GM23338 (cell line): ENCODE measurements around the gene HOXD9.
A peak's percentile ranks its signal among the peaks of the same experiment; 100 is the strongest.

Experiments
- CREB1 ChIP-seq: fragments of 250-450 bp; sonication (Bioruptor Pico); IDR thresholded peaks from 2 replicates; pipeline ENCODE4 v1.5.0; 2020; ENCODE audit warnings: low read depth, mild to moderate bottlenecking, moderate library complexity
- EZH2 ChIP-seq: fragments of 200-600 bp; sonication (generic); IDR thresholded peaks from one replicate; pipeline ENCODE4 v1.8.0; 2017; ENCODE audit warnings: antibody characterized with exemption, mild to moderate bottlenecking, low read depth; ENCODE audit not compliant: unreplicated experiment
- EZH2phosphoT487 ChIP-seq: fragments of 200-600 bp; sonication (generic); IDR thresholded peaks from one replicate; pipeline ENCODE4 v1.8.1; 2018; ENCODE audit warnings: antibody characterized with exemption; ENCODE audit not compliant: unreplicated experiment
- JUNB ChIP-seq: IDR thresholded peaks from one replicate; pipeline ENCODE4 v1.6.1; 2016; ENCODE audit warnings: antibody characterized with exemption; ENCODE audit not compliant: unreplicated experiment
- POLR2AphosphoS5 ChIP-seq: IDR thresholded peaks from 2 replicates; pipeline ENCODE4 v1.6.1; 2016; ENCODE audit warnings: antibody characterized with exemption, low read depth
- STAT1 ChIP-seq: IDR thresholded peaks from one replicate; pipeline ENCODE4 v1.6.1; 2016; ENCODE audit warnings: antibody characterized with exemption; ENCODE audit not compliant: unreplicated experiment
- TF ChIP-seq, protein P1 (sequence below), 2 experiments: fragments of 200-600 bp in 1 of 2; sonication (generic) in 1 of 2; conservative IDR thresholded peaks; 2 replicates each; pipeline versions ENCODE4 v1.5.1 to v1.6.1; 2016 to 2017; ENCODE audit warnings: antibody characterized with exemption in 2 of 2, low read depth in 2 of 2, mild to moderate bottlenecking in 2 of 2, moderate library complexity in 1 of 2
- TF ChIP-seq, protein P2 (sequence below): IDR thresholded peaks from 2 replicates; pipeline ENCODE4 v1.6.1; 2016; ENCODE audit warnings: antibody characterized with exemption
- TF ChIP-seq, protein P3 (sequence below): IDR thresholded peaks from one replicate; pipeline ENCODE4 v1.6.1; 2018; ENCODE audit warnings: antibody characterized with exemption; ENCODE audit not compliant: unreplicated experiment

DNA sequence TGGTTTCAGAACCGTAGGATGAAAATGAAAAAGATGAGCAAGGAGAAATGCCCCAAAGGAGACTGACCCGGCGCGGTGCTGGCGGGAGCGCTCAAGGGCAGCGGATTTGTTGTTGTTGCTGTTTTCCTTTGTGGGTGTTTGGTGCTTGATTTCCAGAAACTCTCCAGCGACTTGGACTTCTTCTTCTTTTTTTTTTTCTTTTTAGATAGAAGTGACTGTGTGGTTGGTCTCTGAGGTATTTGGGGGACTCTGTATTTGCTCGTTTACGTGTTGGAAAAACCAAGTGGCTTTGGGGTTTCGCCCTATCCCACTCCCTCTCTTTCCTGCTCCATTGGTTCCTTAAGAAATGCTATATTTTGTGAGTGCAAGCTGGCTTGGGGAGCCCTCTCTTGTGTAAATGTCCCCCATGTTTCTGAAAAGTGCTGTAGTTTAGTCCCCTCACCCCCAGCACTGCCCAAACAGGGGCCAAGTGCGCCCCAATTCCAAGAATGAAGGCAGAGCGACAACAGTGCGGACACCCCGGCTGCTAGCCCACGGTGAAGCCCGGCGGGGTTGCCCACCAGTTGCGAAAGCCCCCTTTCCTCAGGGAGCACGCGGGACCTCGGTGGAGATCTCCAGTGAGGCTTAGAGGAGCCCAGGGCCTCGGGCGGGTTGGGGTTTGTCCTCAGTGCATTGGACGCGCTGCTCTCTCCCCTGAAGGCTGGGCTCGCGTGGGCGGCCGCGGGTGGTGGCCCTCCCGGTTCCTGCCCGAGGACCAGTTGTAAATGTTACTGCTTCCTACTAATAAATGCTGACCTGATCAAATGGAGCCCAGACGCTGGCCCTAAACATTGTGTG lies 1.8 kb downstream of the HOXD9 start:
- TF ChIP-seq, protein P1, sequence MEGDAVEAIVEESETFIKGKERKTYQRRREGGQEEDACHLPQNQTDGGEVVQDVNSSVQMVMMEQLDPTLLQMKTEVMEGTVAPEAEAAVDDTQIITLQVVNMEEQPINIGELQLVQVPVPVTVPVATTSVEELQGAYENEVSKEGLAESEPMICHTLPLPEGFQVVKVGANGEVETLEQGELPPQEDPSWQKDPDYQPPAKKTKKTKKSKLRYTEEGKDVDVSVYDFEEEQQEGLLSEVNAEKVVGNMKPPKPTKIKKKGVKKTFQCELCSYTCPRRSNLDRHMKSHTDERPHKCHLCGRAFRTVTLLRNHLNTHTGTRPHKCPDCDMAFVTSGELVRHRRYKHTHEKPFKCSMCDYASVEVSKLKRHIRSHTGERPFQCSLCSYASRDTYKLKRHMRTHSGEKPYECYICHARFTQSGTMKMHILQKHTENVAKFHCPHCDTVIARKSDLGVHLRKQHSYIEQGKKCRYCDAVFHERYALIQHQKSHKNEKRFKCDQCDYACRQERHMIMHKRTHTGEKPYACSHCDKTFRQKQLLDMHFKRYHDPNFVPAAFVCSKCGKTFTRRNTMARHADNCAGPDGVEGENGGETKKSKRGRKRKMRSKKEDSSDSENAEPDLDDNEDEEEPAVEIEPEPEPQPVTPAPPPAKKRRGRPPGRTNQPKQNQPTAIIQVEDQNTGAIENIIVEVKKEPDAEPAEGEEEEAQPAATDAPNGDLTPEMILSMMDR (conservative IDR thresholded peaks at IDR 0.05; ENCODE audit: low read depth in 2 of 2): no peak
- no peak for TF ChIP-seq JUNB
- TF ChIP-seq EZH2: peak; percentile 82
- TF ChIP-seq, protein P2, sequence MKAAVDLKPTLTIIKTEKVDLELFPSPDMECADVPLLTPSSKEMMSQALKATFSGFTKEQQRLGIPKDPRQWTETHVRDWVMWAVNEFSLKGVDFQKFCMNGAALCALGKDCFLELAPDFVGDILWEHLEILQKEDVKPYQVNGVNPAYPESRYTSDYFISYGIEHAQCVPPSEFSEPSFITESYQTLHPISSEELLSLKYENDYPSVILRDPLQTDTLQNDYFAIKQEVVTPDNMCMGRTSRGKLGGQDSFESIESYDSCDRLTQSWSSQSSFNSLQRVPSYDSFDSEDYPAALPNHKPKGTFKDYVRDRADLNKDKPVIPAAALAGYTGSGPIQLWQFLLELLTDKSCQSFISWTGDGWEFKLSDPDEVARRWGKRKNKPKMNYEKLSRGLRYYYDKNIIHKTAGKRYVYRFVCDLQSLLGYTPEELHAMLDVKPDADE: no peak
- no peak for TF ChIP-seq CREB1
- TF ChIP-seq, protein P3, sequence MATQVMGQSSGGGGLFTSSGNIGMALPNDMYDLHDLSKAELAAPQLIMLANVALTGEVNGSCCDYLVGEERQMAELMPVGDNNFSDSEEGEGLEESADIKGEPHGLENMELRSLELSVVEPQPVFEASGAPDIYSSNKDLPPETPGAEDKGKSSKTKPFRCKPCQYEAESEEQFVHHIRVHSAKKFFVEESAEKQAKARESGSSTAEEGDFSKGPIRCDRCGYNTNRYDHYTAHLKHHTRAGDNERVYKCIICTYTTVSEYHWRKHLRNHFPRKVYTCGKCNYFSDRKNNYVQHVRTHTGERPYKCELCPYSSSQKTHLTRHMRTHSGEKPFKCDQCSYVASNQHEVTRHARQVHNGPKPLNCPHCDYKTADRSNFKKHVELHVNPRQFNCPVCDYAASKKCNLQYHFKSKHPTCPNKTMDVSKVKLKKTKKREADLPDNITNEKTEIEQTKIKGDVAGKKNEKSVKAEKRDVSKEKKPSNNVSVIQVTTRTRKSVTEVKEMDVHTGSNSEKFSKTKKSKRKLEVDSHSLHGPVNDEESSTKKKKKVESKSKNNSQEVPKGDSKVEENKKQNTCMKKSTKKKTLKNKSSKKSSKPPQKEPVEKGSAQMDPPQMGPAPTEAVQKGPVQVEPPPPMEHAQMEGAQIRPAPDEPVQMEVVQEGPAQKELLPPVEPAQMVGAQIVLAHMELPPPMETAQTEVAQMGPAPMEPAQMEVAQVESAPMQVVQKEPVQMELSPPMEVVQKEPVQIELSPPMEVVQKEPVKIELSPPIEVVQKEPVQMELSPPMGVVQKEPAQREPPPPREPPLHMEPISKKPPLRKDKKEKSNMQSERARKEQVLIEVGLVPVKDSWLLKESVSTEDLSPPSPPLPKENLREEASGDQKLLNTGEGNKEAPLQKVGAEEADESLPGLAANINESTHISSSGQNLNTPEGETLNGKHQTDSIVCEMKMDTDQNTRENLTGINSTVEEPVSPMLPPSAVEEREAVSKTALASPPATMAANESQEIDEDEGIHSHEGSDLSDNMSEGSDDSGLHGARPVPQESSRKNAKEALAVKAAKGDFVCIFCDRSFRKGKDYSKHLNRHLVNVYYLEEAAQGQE: no peak
- no peak for TF ChIP-seq POLR2AphosphoS5
- TF ChIP-seq EZH2phosphoT487: no peak
- no peak for TF ChIP-seq STAT1
